CD4-positive, alpha-beta T cell treated with Interleukin-6 for 4 hours (primary cell): ENCODE results near the gene SMARCB1.
A peak's percentile ranks its signal among the peaks of the same experiment; 100 is the strongest.

Experiments
- DNase-seq: peaks from one replicate; pipeline ENCODE4 v3.0.0-alpha.2; 2020; ENCODE audit warnings: mixed read lengths

Gene SMARCB1

GRCh38 chr22:23762842-23763578 is 23.8 kb upstream of the SMARCB1 start, which contains the start of gene C22orf15:
Gene C22orf15, plus strand, starts transcription at chr22:23762990. Its CDS starts 317 bp downstream, at chr22:23763307.
- peak; percentile 55 for DNase-seq

GRCh38 chr22:23763579-23763945 is 23.2 kb upstream of the SMARCB1 start:
- DNase-seq = peak; percentile 79

GRCh38 chr22:23763954-23764353 is 22.8 kb upstream of the SMARCB1 start:
- DNase-seq = no peak

- DNase-seq = no peak
Measured at GRCh38 chr22:23764899-23765881, 21.6 kb upstream of the SMARCB1 start.

GRCh38 chr22:23767303-23767672 is 19.5 kb upstream of the SMARCB1 start:
- DNase-seq = no peak

- DNase-seq = peak; percentile 83
Measured at GRCh38 chr22:23767673-23768548, 18.9 kb upstream of the SMARCB1 start, which contains the start of gene CHCHD10. Gene CHCHD10, minus strand, starts transcription at chr22:23767972. Its CDS starts 98 bp downstream, at chr22:23767874.

GRCh38 chr22:23769321-23769965 is 17.3 kb upstream of the SMARCB1 start:
- no peak for DNase-seq

GRCh38 chr22:23772315-23772648 is 14.5 kb upstream of the SMARCB1 start:
- DNase-seq = no peak

GRCh38 chr22:23772649-23773473 is 13.9 kb upstream of the SMARCB1 start, which contains the start of gene MMP11:
Gene MMP11, plus strand, starts transcription at chr22:23772849. Its CDS starts 22 bp downstream, at chr22:23772871.
- peak; percentile 82 for DNase-seq

GRCh38 chr22:23773483-23774113 is 13.2 kb upstream of the SMARCB1 start:
- DNase-seq = no peak

- DNase-seq = no peak
Measured at GRCh38 chr22:23774114-23774921, 12.4 kb upstream of the SMARCB1 start.

GRCh38 chr22:23774922-23775436 is 11.8 kb upstream of the SMARCB1 start:
- DNase-seq = no peak

- no peak for DNase-seq
Measured at GRCh38 chr22:23775779-23776375, 10.9 kb upstream of the SMARCB1 start.

GRCh38 chr22:23777776-23778576 is 8.8 kb upstream of the SMARCB1 start:
- DNase-seq = no peak

- no peak for DNase-seq
Measured at GRCh38 chr22:23778577-23778900, 8.2 kb upstream of the SMARCB1 start.

- DNase-seq = no peak
Measured at GRCh38 chr22:23779083-23779482, 7.7 kb upstream of the SMARCB1 start.

- no peak for DNase-seq
Measured at GRCh38 chr22:23779731-23780130, 7.0 kb upstream of the SMARCB1 start.

- DNase-seq = no peak
Measured at GRCh38 chr22:23780146-23780748, 6.5 kb upstream of the SMARCB1 start.
